HG03045 (cell line): ENCODE data around the gene STT3A.

ENCODE experiments used
- ATAC-seq: cut with Tn5 transposase; IDR thresholded peaks from one replicate; pipeline ENCODE4 v1.9.1; 2021; ENCODE audit warnings: mild to moderate bottlenecking, moderate library complexity; ENCODE audit not compliant: unreplicated experiment

STT3A gene

GRCh38 chr11:125649465-125650166, 57.0 kb downstream of the STT3A start:
- ATAC-seq, result no peak

GRCh38 chr11:125662689-125663088, 70.0 kb downstream of the STT3A start:
- ATAC-seq, result no peak

- no peak for ATAC-seq
Observed at GRCh38 chr11:125663910-125664309, 71.3 kb downstream of the STT3A start.

GRCh38 chr11:125667151-125667550, 74.5 kb downstream of the STT3A start:
- ATAC-seq, result no peak

GRCh38 chr11:125670172-125670571, 77.5 kb downstream of the STT3A start:
- no peak for ATAC-seq

GRCh38 chr11:125671561-125671960, 78.9 kb downstream of the STT3A start:
- ATAC-seq, result no peak
